NT2/D1 (cell line): Measurements from ENCODE around the gene OSMR.
"Not testable (repeated sequence)": the region's sequence is repeated elsewhere in the genome, so short reads cannot be mapped to it uniquely, and the experiment has no call there.

Source experiments
- DNase-seq: peaks from one replicate; pipeline ENCODE4 v3.0.0-alpha.2; 2011; ENCODE audit warnings: low read depth, low spot score
- H3K27me3 ChIP-seq: 2 replicates; pipeline ENCODE4 v1.6.0; 2011; ENCODE audit warnings: mild to moderate bottlenecking; ENCODE audit not compliant: insufficient read length, insufficient read depth
- H3K36me3 ChIP-seq: 2 replicates; pipeline ENCODE4 v1.6.1; 2011; ENCODE audit warnings: mild to moderate bottlenecking, low read length, mixed read lengths; ENCODE audit not compliant: insufficient read depth, insufficient read length
- H3K4me1 ChIP-seq: 2 replicates; pipeline ENCODE4 v1.5.1; 2011; ENCODE audit not compliant: insufficient read depth, insufficient read length
- H3K4me3 ChIP-seq: 2 replicates; pipeline ENCODE4 v1.5.1; 2011; ENCODE audit warnings: low read depth; ENCODE audit not compliant: insufficient read length
- H3K9ac ChIP-seq: 2 replicates; pipeline ENCODE4 v1.6.0; 2011; ENCODE audit warnings: low read depth; ENCODE audit not compliant: insufficient read length
- H3K9me3 ChIP-seq: 2 replicates; pipeline ENCODE4 v1.5.1; 2011; ENCODE audit warnings: mild to moderate bottlenecking, low read length; ENCODE audit not compliant: insufficient read depth
- SUZ12 ChIP-seq: IDR thresholded peaks from 2 replicates; pipeline ENCODE4 v1.6.1; 2011; ENCODE audit not compliant: insufficient read length, insufficient read depth; ENCODE audit errors: extremely low read depth
- YY1 ChIP-seq: IDR thresholded peaks from 2 replicates; pipeline ENCODE4 v1.6.1; 2011; ENCODE audit not compliant: insufficient read length, insufficient read depth
- ZNF274 ChIP-seq: IDR thresholded peaks from 2 replicates; pipeline ENCODE4 v1.6.1; 2011; ENCODE audit warnings: mild to moderate bottlenecking, low read depth, low read length

OSMR gene

GRCh38 chr5:38848637-38849036, 2.8 kb downstream of the OSMR start:
- H3K9ac ChIP-seq = no peak overlapping the region

GRCh38 chr5:38851640-38852039, 5.8 kb downstream of the OSMR start:
- H3K9ac ChIP-seq, H3K4me3 ChIP-seq, DNase-seq, H3K4me1 ChIP-seq, H3K36me3 ChIP-seq: not testable (repeated sequence)
- peaks cover 20% of the 10 kb centered on the region for H3K9me3 ChIP-seq
- H3K27me3 ChIP-seq = peaks cover 17% of the 10 kb centered on the region

More at GRCh38 chr5:38848637-38849036, 2.8 kb downstream of the OSMR start:
- no peak for DNase-seq
- TF ChIP-seq YY1 (no peak), ZNF274 (no peak), SUZ12 (no peak)
- Histone ChIP-seq H3K36me3 (no peaks in the 10 kb centered on the region), H3K9me3 (peaks cover 20% of the 10 kb centered on the region), H3K4me3 (no peak overlapping the region), H3K4me1 (peaks cover 3% of the 10 kb centered on the region), H3K27me3 (peaks cover 26% of the 10 kb centered on the region)

GRCh38 chr5:38853753-38854470, 8.1 kb downstream of the OSMR start:
- no peak for DNase-seq
- no peak for TF ChIP-seq SUZ12
- no peak for TF ChIP-seq YY1
- TF ChIP-seq ZNF274 = no peak
- Histone ChIP-seq H3K27me3 (no peaks in the 10 kb centered on the region), H3K9ac (no peak overlapping the region), H3K4me1 (no peaks in the 10 kb centered on the region), H3K9me3 (peaks cover 20% of the 10 kb centered on the region), H3K4me3 (no peak overlapping the region), H3K36me3 (no peaks in the 10 kb centered on the region)

- Histone ChIP-seq H3K9ac (no peak overlapping the region), H3K9me3 (peaks cover 20% of the 10 kb centered on the region), H3K4me3 (no peak overlapping the region), H3K27me3 (no peaks in the 10 kb centered on the region), H3K4me1 (no peaks in the 10 kb centered on the region), H3K36me3 (no peaks in the 10 kb centered on the region)
- DNase-seq = no peak
- TF ChIP-seq ZNF274 (no peak), YY1 (no peak)
Observed at GRCh38 chr5:38854907-38855306, 9.1 kb downstream of the OSMR start.

- no peak for DNase-seq
- no peaks in the 10 kb centered on the region for H3K4me1 ChIP-seq
- H3K36me3 ChIP-seq = no peaks in the 10 kb centered on the region
- no peak for TF ChIP-seq ZNF274
- TF ChIP-seq SUZ12 = no peak
- no peak for TF ChIP-seq YY1
- no peak overlapping the region for H3K9ac ChIP-seq
- 0 out of 2 replicates have a peak, but pooled peaks cover 6% of the 10 kb centered on the region for H3K9me3 ChIP-seq
- H3K4me3 ChIP-seq = no peak overlapping the region
- no peaks in the 10 kb centered on the region for H3K27me3 ChIP-seq
Observed at GRCh38 chr5:38856660-38857059, 10.8 kb downstream of the OSMR start.

GRCh38 chr5:38858839-38859238, 13.0 kb downstream of the OSMR start:
- TF ChIP-seq YY1 = no peak
- TF ChIP-seq ZNF274 = no peak
- no peak for TF ChIP-seq SUZ12
- Histone ChIP-seq H3K36me3 (no peaks in the 10 kb centered on the region), H3K4me1 (no peaks in the 10 kb centered on the region), H3K4me3 (no peak overlapping the region), H3K9me3 (peaks cover 3% of the 10 kb centered on the region), H3K27me3 (no peaks in the 10 kb centered on the region), H3K9ac (no peak overlapping the region)
- no peak for DNase-seq

GRCh38 chr5:38861986-38862770, 16.4 kb downstream of the OSMR start:
- not testable (repeated sequence) for H3K9ac ChIP-seq, H3K9me3 ChIP-seq, H3K4me3 ChIP-seq, H3K36me3 ChIP-seq, H3K4me1 ChIP-seq, DNase-seq, H3K27me3 ChIP-seq
